H1 (cell line): ENCODE data around the gene SMIM35.

ENCODE experiments used
- CTCF ChIP-seq, 3 experiments: IDR thresholded peaks; 1 replicate in 2 of 3; 2 replicates in 1 of 3; pipeline versions ENCODE4 v1.5.1 to v1.6.1; 2011; ENCODE audit warnings: low read length in 3 of 3, mild to moderate bottlenecking in 3 of 3, inconsistent platforms in 2 of 3, low read depth in 1 of 3, moderate library complexity in 1 of 3; ENCODE audit not compliant: insufficient read depth in 1 of 3; ENCODE audit errors: control extremely low read depth in 1 of 3
- EZH2 ChIP-seq: fragments of 200-600 bp; sonication (generic); IDR thresholded peaks from 2 replicates; pipeline ENCODE4 v1.7.1; 2012; ENCODE audit warnings: low read depth, mild to moderate bottlenecking, moderate library complexity, low read length, inconsistent platforms; ENCODE audit not compliant: severe bottlenecking
- POLR2AphosphoS5 ChIP-seq: IDR thresholded peaks from 2 replicates; pipeline ENCODE4 v1.6.1; 2011; ENCODE audit warnings: low read depth, low read length

- TF ChIP-seq CTCF (IDR thresholded peaks at IDR 0.05; ENCODE audit: control extremely low read depth in 1 of 3, insufficient read depth in 1 of 3, low read depth in 1 of 3, low read length in 3 of 3): no peak
- no peak for TF ChIP-seq POLR2AphosphoS5
- TF ChIP-seq EZH2: no peak
Observed at GRCh38 chr11:117978991-117979390, 107.8 kb downstream of the SMIM35 start.
